GM20431 (cell line): ENCODE measurements around the gene RABGAP1L.

Source experiments
- in situ Hi-C: fragments of 300-500 bp; cut with MseI, MboI; formaldehyde crosslinking; loops from one replicate; pipeline ENCODE4 v1.15.0; 2020; ENCODE audit warnings: low sequenced_read_pairs; ENCODE audit not compliant: unreplicated experiment

The RABGAP1L gene

DNA sequence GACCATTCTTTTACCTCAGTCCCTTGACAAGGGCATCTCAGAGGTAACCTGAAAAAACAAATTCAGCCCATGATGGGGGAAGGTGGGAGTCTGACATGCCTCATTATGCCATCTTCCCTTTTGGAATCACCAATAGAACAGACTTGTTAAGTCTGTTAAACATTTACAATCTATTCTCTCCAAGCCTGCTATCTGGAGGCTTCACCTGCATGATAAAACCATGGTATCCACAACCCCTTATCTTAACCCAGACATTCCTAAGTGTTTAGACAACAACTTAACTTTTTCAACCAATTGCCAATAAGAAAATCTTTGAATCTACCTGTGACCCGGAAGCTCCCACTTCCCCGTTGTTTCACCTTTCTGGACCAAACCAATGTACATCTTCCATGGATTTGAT is 607.4 kb downstream of the RABGAP1L start:
- in situ Hi-C loops, result loop anchor here (25.0 kb wide), 1 partner anchor 221 kb away; the partner anchor contains the start of gene CACYBP

DNA sequence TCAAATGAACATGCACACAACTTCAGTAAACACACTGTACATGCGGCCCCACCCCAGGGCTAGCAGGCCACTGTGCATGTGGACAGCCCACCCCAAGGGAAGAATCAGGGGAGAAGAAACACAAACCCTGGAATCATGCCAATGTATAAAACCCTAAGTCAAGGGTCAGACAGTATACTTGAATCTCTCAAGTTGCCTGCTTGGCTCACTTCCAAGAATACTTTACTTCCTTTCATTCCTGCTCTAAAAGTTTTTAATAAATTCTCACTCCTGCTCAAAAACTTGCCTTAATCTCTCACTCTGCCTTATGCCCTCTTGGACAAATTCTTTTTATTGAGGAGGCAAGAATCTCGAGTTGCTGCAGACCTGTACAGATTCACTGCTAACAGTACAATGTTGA is 609.2 kb downstream of the RABGAP1L start:
- in situ Hi-C loops, result loop anchor here (25.0 kb wide), 1 partner anchor 219 kb away; the partner anchor contains the start of gene CACYBP

DNA sequence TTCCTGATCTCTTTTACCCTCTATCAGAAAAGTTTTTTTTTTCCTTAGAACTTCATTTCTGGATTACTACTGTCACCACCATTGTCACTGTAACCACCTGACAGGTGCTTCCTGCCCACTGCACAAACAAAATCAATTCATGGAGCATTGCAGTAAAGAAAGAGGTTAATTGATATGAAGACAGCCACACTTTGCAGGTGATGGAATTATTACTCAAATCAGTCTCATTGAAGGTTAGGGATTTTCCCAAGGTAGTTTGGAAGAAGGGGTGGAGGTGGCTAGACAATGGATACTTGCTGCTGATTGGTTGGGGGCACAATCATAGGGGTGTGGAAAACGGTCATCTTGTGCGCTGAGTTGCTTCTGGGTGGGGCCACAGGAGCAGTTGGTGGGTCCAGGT is 609.6 kb downstream of the RABGAP1L start:
- in situ Hi-C loops, result loop anchor here (25.0 kb wide), 1 partner anchor 218 kb away; the partner anchor contains the start of gene CACYBP

DNA sequence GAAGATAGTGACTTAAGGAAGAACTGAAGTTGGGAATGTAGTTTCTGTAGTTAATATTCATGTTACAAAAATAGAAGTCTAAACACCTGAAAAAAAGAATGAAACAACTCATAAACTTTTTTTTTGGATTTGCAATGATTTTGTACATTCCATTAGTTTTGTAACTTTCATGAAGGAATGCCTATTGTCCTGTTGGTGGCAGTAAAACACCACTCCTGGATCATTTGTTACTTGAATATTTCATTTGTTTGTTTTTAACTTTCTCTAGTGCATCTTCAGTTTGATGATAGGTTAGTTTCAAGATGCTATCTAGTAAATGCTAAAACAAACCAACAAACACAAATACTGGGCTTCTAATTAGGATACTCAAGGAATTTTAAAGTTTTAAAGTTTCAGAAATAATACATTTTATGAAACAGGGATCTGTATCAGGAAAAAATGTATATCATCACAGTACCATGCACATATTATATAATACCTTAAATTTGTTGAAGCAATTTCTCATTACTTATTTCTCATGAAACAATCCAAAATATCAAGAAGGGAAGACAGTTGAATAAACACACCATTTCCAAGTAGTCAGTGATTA is 610.7 kb downstream of the RABGAP1L start:
- in situ Hi-C loops, result loop anchor here (25.0 kb wide), 1 partner anchor 217 kb away; the partner anchor contains the start of gene CACYBP

DNA sequence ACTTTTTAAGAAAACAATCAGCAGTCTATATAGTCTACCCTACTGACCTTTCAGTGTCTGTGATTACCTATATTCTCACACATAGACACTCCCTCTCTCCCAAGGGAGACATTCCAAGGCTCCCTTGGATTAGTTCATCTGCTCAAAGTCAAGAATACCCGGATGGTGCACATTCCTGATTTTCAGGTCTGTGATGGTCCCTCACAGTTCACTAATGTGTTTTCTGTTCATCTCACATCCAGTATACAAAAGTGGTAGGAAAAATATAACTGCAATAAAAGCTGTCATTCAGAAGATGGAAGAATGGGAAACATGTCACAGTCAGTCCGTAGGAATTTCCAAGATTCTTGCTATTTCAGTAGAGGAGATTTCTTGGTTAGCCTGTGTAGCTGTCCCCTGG is 616.3 kb downstream of the RABGAP1L start:
- in situ Hi-C loops, result no loop called here

DNA sequence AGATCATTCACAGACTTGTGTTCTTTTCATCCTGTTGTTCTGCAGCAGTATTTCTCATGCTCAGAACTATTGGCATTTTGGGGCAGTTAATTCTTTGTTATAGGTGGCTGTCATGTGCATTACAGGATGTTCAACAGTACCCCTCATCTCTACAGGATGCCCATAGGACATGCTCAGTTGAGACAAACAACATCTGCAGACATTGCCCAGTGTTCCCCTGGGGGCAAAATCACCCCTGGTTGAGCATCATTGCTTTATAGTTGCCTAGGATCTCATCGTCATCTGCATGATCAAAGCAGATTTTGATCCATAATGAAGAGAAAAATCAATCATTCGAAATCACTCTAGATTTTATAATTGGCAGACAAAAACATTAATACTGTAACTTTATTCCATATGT is 617.9 kb downstream of the RABGAP1L start:
- in situ Hi-C loops, result no loop called here

DNA sequence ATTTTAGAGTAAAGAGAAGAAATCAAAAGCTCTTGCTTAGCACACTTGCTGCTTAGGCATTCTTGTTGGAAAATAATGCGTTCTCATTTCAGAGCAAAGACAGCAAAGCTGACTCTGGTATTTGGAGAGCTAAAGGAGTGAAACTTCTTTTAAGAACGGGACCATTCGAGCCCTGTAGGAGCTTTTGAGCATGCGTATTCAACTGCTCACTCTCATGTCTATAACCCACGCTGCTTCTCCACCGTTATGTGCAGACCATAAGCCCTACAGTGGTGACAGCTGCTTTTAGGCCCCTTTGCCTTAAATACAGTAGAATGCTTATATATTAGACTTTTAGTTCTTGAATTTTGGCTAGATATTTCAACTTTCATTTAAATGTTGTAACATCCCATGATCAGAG is 626.2 kb downstream of the RABGAP1L start:
- in situ Hi-C loops, result no loop called here

DNA sequence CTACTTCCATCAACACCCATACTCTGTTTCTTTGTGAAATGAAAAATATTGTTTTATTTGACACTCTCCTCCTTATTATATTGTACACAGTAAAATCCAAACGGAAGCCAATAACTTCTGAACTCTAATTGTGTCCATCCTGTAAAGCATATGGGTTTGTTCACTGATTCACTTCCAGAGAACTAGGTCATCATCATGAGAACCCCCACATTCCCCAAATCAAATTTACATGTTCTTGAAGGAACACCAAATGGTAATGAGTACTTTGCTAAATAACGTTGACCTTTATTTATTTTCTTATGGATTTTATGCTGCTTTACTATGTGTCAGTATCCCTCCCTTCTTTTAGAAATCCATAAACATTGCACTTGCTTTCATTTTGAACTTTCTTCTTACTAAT is 627.0 kb downstream of the RABGAP1L start:
- in situ Hi-C loops, result no loop called here

DNA sequence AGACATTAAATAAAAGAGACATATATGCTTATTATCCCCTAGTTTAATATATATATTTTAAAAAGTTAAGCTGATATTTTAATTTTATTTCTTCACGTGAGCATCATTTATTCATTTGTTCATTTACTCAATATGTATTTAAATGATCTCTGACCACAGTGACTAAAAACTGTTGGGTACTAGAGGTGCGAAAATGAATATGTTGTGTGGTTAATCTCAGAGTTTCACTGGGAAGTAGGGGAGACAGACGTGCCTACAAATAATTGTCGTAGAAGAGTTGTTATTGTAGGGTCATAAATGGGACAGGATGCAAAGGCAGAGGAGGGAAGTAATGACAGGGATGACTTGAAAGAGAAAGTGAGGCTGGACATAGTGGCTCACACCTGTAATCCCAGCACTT is 627.4 kb downstream of the RABGAP1L start:
- in situ Hi-C loops, result no loop called here

DNA sequence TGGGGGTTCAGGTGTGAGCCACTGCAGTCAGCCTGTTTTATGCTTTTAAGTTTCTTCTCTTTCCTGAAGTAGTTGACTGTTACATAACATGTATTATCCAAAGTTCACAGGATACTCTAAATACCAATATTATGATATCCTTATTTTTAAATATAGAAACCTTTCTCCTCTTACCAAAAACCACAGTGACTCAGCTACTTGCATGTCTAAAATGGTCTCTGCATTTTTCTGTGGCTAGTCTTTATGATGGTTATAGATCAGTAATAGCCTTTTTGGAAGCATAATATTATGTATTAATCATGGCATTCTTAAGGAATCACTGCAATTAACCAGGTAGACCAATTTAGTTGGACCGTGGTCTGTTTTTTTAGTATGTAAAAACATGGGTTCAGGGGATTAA is 629.7 kb downstream of the RABGAP1L start:
- in situ Hi-C loops, result no loop called here

DNA sequence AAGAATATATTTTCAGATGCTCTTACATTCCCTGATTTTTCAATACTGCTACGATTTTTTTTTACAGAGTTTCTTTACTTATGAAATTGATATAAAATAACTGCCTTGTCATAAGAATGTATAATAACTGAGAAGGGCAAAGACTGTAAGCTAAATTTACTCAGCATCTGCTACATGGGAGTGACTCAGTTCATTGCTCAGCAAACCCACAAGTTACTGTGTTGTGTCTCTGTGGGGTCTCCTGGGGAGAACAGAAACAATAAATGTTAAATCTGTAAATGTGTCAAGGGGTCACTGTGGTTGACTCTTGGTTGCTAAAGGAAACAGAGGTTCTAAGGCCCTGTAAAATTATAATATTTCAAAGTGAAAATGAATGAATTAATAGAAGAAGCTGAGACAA is 630.1 kb downstream of the RABGAP1L start:
- in situ Hi-C loops, result no loop called here

DNA sequence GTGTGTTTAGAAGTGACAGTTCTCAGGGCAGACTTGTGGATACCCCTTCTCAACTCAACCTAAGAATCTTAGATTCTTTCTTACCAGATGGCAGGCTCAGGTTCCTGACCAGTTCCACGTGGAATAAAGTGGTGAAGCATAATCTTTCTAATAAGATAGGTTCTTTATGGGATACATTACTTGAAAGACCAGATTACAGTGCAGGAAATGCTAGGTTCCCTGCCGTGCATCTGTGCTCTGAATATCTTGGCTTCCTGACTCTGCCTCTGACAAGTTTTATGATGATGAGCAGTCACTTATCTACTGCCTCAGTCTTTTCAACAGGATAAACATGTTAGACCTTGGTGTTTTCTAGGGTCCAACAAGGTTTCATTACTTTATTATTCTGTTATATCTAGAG is 632.5 kb downstream of the RABGAP1L start:
- in situ Hi-C loops, result no loop called here

DNA sequence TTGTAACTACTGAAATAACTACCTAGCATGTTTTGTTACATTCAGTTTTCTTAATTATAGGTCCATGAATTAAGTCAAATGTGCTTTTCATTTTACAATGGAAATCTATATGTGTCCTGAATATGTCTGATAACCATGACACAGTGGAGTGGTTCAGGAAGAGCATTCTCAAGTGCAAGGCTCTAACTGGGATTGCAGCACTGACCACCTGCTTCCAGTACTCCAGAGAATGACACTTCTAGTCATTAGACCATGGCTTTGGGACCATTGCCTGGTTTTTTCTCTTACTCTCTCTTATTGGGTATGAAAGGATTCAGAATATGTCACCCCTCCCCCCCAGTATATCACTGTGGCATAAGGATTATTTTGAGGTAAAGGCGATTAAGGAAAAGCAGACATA is 635.5 kb downstream of the RABGAP1L start:
- in situ Hi-C loops, result no loop called here

DNA sequence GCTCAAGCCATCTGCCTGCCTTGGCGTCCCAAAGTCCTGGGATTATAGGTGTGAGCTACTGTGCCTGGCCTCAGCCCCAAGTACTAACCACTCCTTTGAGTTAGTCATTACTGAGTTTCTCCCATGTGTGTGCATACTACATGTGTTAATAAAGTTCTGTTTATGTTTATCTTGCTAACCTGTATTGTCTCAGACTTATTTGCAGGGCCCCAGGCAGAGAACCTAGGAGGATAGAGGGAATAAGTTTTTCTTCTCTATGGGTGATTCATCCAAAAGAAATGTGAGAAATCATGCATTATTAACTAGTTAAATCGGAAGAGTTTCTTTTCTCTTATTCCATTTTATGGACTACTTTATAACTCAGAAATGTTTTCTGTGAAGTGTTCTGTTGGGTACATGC is 636.5 kb downstream of the RABGAP1L start:
- in situ Hi-C loops, result no loop called here

DNA sequence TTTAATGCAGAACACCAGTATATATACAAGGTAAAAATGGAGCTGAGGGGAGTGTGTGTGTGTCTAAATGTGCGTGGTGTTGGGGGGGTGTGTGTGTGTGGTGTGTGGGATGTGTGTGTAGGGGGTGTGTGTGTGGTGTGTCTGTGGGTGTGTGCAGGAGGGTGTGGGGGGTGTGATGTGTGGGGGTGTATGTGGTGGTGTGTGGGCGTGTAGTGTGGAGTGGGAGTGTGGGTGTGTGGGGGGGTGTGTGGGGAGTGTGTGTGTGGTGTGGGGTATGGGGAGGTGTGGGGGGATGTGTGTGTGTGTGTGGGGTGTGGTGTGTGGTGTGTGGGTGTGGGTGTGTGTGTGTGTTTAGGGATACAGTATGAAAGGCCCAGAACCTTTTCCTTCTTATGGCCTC is 638.1 kb downstream of the RABGAP1L start:
- in situ Hi-C loops, result no loop called here

DNA sequence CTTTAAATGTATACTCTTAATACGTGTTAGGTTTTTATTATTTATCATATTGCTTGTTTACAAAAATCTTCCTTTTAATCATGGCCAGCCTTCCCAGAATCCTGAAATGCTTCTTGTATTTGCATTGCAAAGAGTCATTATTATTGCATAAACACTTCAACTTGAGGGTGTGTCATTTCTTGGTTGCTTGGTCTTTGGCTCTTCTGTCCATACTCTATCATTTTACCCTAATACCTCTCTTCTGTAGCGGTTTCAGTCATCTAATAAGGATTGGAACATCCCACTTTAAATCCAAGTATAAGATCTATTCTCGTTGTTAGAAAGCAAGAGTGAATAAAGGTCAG is 639.8 kb downstream of the RABGAP1L start:
- in situ Hi-C loops, result no loop called here

DNA sequence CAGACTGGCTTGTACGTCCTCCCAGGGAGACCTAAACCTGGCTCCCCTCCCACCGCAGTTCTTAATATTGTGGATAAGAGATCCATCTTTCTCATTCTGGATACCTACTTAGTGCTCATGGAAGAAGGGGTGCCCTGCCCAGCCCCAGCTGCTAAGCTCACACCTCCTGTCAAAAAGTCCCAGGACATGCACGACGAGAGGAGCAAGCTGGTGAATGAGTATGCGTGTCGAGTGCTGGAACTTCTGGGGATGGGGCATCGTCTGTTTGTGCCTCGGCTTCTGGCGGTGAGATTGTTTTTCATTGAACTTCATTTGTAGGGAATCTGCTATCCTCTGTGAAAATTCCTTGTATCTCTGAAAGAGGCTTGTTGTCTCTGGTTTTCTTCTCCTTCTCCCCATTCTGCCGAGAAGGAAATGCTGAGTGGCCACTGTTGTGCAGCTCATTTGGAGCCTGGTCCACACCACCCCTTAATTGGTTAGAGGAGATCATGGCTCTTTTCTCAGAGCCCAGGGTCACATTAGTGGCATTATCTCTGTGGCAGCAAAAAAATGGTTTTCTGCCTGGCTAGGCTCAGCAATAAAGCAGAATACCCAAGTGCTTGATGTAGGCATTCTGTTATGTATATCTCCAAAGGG is 641.0 kb downstream of the RABGAP1L start:
- in situ Hi-C loops, result no loop called here

DNA sequence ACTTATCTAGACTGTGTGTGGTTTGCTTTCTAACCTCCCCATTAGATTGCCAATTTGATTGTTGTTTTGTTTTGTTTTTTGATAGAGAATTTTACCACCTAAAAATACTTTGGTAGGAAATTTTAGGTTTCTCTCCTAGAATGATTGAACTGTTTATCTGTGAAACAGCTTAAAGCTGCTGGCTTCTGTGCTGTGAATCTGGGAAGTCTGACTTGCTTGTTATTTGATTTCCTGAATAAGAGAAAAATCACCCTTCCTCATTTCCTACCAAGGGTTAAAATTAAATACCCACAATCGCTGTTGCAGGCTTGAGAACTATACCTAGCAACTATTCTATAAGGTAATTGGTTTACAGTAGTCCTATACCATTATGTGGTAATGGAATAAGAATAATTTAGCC is 641.6 kb downstream of the RABGAP1L start:
- in situ Hi-C loops, result no loop called here

DNA sequence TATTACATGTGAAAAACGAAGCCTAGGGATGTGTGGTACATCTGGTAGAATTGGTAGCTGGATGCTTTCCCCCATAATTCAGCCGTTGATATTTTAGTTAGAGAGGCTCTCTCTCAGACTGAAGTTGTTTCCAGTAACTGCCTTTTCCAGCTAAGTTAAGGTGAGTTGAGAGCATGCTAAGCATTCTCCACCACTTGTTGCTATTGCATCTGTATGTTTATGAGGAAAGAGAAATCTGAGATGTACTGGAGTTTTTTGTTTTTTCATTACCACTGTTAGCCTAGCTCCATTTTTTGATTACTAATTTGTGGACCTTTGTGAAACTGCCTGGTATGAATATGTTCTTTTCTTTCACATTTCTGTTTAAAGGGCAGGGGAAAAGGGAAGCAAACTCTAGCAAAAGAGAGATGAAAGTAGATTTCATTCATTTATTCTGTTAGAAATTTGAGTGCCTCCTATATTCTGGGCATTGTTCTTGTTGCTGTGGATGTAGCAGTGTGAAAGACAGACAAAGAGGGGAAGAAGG is 650.5 kb downstream of the RABGAP1L start:
- in situ Hi-C loops, result no loop called here

DNA sequence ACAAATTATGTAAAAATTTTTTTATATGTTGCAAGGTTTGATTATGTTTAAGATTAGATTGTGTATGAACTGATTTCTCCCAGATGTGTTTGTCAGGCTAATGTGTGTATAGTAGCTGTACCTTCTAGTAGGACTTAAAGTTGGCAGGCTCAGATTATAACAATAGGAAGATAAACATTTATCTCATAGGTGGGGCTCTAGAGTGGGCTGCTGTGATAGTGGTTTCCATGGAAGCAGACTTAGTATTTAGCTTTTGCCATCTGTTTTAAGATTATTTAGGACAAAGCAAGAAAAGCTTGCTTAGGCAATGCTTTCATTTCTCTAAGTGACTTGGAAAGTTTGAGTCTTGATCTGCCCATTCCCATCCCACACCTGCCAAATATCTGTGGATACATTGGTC is 652.7 kb downstream of the RABGAP1L start:
- in situ Hi-C loops, result no loop called here

DNA sequence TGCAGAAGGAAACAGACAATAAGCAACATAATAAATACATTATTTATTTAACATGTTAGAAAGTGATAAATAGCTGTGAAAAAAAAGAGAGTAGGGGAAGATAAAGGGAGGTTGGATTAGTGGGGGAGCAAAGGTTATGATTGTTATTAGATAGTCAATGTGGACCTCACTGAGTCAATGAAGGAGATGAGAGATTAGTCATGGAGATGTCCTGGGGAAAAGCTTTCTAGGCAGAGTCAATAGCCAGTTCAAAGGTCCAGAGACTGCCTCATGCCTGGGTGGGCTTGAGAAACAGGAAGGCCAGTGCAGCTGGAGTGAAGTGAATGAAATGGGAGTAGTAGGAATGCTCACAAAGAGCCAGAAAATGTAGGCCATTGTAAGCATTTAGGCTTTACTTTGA is 653.3 kb downstream of the RABGAP1L start:
- in situ Hi-C loops, result no loop called here

DNA sequence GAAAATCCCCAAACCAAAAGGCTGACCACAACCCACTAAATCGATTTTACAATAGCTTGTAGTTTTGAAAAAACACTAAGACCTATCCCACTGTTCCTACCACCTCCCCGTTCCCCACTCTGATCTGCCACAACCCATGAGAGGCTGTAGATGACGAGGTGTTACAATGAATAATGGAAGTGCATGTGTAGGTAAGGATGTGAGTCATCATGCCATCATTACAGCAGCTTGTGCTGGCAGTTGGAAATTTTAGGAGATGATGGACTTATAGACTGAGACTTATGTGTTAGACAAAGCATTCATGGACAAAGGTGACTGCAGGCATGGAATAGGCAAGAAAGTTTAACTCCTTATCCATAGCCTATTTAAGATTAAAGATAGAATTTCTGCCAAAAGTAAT is 655.7 kb downstream of the RABGAP1L start:
- in situ Hi-C loops, result no loop called here
